ENCODE measurements around the gene HSD17B14.

DNA sequence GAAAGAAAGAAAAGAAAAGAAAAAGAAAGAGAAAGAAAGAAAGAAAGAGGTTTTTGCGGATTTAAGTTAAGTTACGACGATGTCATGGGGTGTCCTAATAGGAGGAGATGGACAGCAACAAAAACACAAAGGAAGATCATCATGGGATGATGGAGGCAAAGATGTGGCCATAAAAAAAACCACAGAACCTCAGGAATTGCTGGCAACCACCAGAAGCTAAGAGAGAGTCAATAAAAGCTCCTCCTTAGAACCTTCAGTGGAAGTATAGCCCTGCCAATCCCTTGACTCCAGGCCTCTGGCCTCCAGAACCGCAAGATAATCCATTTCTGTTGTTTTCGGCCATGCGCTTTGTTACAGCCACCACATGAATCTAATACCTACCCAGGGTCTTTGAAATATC is 20.6 kb upstream of the HSD17B14 start:
- TF ChIP-seq, protein P1, sequence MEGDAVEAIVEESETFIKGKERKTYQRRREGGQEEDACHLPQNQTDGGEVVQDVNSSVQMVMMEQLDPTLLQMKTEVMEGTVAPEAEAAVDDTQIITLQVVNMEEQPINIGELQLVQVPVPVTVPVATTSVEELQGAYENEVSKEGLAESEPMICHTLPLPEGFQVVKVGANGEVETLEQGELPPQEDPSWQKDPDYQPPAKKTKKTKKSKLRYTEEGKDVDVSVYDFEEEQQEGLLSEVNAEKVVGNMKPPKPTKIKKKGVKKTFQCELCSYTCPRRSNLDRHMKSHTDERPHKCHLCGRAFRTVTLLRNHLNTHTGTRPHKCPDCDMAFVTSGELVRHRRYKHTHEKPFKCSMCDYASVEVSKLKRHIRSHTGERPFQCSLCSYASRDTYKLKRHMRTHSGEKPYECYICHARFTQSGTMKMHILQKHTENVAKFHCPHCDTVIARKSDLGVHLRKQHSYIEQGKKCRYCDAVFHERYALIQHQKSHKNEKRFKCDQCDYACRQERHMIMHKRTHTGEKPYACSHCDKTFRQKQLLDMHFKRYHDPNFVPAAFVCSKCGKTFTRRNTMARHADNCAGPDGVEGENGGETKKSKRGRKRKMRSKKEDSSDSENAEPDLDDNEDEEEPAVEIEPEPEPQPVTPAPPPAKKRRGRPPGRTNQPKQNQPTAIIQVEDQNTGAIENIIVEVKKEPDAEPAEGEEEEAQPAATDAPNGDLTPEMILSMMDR (conservative IDR thresholded peaks at IDR 0.05 in 1 of 2, IDR thresholded peaks at IDR 0.05 in 1 of 2; ENCODE audit: low read depth in 1 of 2, low read length in 2 of 2): no peak
- no peak for TF ChIP-seq EZH2 (IDR thresholded peaks at IDR 0.05; ENCODE audit: low read length, missing control alignments)
